Endodermal cell (in vitro differentiated cells): ENCODE data around the gene WDR37. TPM values are rescaled to one million over a fixed set of nuclear protein-coding genes. Genes with fewer than 3 reads are reported as not detected.

Source experiments
- DNase-seq: peaks from one replicate; pipeline ENCODE4 v3.0.0-alpha.2; 2017
- H3K27ac ChIP-seq: 2 replicates; pipeline ENCODE4 v1.5.1; 2013; ENCODE audit warnings: mild to moderate bottlenecking, low read depth, low read length, moderate library complexity
- H3K27me3 ChIP-seq: 2 replicates; pipeline ENCODE4 v1.6.1; 2013; ENCODE audit warnings: mild to moderate bottlenecking, low read length, moderate library complexity; ENCODE audit not compliant: insufficient read depth, control insufficient read depth, poor library complexity, severe bottlenecking
- H3K36me3 ChIP-seq: 2 replicates; pipeline ENCODE4 v1.7.0; 2013; ENCODE audit warnings: mild to moderate bottlenecking, low read length, moderate library complexity; ENCODE audit not compliant: control insufficient read depth, insufficient read depth
- H3K4me1 ChIP-seq: one replicate; pipeline ENCODE4 v1.7.0; 2013; ENCODE audit warnings: low read length; ENCODE audit not compliant: control insufficient read depth, insufficient read depth
- H3K4me3 ChIP-seq: 2 replicates; pipeline ENCODE4 v1.5.1; 2013; ENCODE audit warnings: mild to moderate bottlenecking, low read length, moderate library complexity
- H3K9ac ChIP-seq: 2 replicates; pipeline ENCODE4 v1.6.1; 2013; ENCODE audit warnings: mild to moderate bottlenecking, low read length, moderate library complexity; ENCODE audit not compliant: poor library complexity, severe bottlenecking; ENCODE audit errors: extremely low read depth
- H3K9me3 ChIP-seq: 2 replicates; pipeline ENCODE4 v1.6.1; 2013; ENCODE audit warnings: mild to moderate bottlenecking, low read length, moderate library complexity; ENCODE audit not compliant: control insufficient read depth
- H3K27ac Mint-ChIP-seq: 2 replicates; pipeline ENCODE4 v1.8.0; 2020; ENCODE audit warnings: mixed read lengths
- H3K27me3 Mint-ChIP-seq: 2 replicates; pipeline ENCODE4 v1.8.0; 2021; ENCODE audit warnings: mild to moderate bottlenecking, mixed read lengths; ENCODE audit not compliant: insufficient read depth
- H3K36me3 Mint-ChIP-seq: 2 replicates; pipeline ENCODE4 v1.8.0; 2020; ENCODE audit warnings: low read depth, mixed read lengths
- H3K4me1 Mint-ChIP-seq: 2 replicates; pipeline ENCODE4 v1.8.0; 2020; ENCODE audit warnings: mixed read lengths
- H3K4me3 Mint-ChIP-seq: 2 replicates; pipeline ENCODE4 v1.8.0; 2020; ENCODE audit warnings: mild to moderate bottlenecking, moderate library complexity, mixed read lengths
- H3K9me3 Mint-ChIP-seq: 2 replicates; pipeline ENCODE4 v1.8.0; 2020; ENCODE audit warnings: mild to moderate bottlenecking, mixed read lengths
- WGBS, 2 experiments: methylation state at CpG; one replicate each; pipeline versions ENCODE4 v1.1.5 to v1.1.7; 2013; ENCODE audit warnings: missing lambda C conversion rate in 2 of 2, mixed read lengths in 1 of 2; ENCODE audit not compliant: insufficient coverage in 1 of 2, insufficient read length in 1 of 2; 5-methylcytosine and 5-hydroxymethylcytosine counted together
- total RNA-seq, 2 donors: library from RNA; stranded (reverse); fragmentation: NEBNext Ultra II Directional in 1 of 2; extraction: Animal tissue kit (Norgen Biotek cat#: 25700) in 1 of 2; gene quantifications; 2 replicates in 1 of 2; 3 replicates in 1 of 2; pipeline ENCODE4 v1.2.1, GENCODE V29; 2021
- TF ChIP-seq, protein P1 (sequence below): fragments of 200-600 bp; sonication (generic); conservative IDR thresholded peaks from 2 replicates; pipeline ENCODE4 v1.5.0; 2021; ENCODE audit warnings: antibody characterized with exemption, mild to moderate bottlenecking

Gene WDR37
- total RNA-seq, 2 donors from 2014 or later = 10.7 TPM

DNA sequence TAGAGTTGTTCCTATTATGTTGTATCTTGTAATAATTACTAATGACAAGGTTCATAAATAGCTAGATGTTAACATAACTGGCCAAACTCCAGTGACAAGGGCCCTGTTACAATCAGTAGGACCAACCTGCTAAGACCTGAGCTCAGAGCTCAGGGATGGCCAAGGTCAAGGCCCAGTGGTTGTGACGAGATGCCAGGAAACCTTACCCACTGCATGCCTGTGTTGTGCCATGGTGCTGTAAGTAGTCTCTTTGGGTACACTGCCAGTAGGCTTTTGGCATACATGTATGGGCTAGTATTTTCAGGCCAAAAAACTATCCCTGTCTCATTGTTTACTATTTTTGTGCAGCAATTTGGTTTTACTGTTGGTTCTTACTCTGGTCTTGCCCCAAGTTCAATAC is 22.6 kb upstream of the WDR37 start:
- Mint-ChIP-seq H3K9me3 (no peaks in the 10 kb centered on the region), H3K4me3 (no peak overlapping the region), H3K36me3 (no peaks in the 10 kb centered on the region), H3K27ac (no peak overlapping the region), H3K27me3 (no peaks in the 10 kb centered on the region), H3K4me1 (no peaks in the 10 kb centered on the region)
- H3K4me3 ChIP-seq = no peak overlapping the region
- no peaks in the 10 kb centered on the region for H3K27me3 ChIP-seq
- H3K9me3 ChIP-seq = no peaks in the 10 kb centered on the region
- no peaks in the 10 kb centered on the region for H3K36me3 ChIP-seq
- no peak overlapping the region for H3K9ac ChIP-seq
- WGBS, 2 experiments = 92% methylated on average over 1 of the region's 1 CpG; no CpG with 5 or more reads in 1 of the 2 experiments
- no peaks in the 10 kb centered on the region for H3K4me1 ChIP-seq
- DNase-seq = no peak
- TF ChIP-seq, protein P1, sequence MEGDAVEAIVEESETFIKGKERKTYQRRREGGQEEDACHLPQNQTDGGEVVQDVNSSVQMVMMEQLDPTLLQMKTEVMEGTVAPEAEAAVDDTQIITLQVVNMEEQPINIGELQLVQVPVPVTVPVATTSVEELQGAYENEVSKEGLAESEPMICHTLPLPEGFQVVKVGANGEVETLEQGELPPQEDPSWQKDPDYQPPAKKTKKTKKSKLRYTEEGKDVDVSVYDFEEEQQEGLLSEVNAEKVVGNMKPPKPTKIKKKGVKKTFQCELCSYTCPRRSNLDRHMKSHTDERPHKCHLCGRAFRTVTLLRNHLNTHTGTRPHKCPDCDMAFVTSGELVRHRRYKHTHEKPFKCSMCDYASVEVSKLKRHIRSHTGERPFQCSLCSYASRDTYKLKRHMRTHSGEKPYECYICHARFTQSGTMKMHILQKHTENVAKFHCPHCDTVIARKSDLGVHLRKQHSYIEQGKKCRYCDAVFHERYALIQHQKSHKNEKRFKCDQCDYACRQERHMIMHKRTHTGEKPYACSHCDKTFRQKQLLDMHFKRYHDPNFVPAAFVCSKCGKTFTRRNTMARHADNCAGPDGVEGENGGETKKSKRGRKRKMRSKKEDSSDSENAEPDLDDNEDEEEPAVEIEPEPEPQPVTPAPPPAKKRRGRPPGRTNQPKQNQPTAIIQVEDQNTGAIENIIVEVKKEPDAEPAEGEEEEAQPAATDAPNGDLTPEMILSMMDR = no peak
- H3K27ac ChIP-seq = no peak overlapping the region

DNA sequence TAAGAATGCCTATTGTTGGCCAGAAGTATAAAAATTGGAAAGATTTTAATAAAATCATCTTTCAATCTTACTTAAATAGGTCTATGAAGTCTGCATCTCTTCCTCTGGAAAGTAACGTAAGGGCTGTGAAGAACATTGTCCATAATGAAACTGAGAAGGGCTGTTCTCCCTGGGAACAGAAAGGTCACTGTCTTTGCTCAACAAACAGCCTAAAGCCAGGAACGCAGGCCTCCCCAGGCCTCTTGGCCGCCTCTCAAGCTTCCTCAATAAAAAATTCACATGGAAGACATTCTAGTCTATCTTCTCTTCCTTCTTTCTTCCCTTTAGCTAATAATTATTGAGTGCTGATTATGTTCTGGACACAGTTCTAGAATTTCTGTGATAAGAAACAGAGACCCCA is 21.4 kb upstream of the WDR37 start:
- no peaks in the 10 kb centered on the region for H3K9me3 Mint-ChIP-seq
- no peak overlapping the region for H3K9ac ChIP-seq
- H3K36me3 ChIP-seq = peaks cover 4% of the 10 kb centered on the region
- no peak overlapping the region for H3K27ac ChIP-seq
- H3K27ac Mint-ChIP-seq = no peak overlapping the region
- H3K27me3 ChIP-seq = no peaks in the 10 kb centered on the region
- no peaks in the 10 kb centered on the region for H3K9me3 ChIP-seq
- no peaks in the 10 kb centered on the region for H3K4me1 Mint-ChIP-seq
- no peaks in the 10 kb centered on the region for H3K4me1 ChIP-seq
- no peak for DNase-seq
- no peak overlapping the region for H3K4me3 ChIP-seq
- WGBS, 2 experiments = 96% methylated on average over 3 of the region's 3 CpGs; no CpG with 5 or more reads in 1 of the 2 experiments
- no peaks in the 10 kb centered on the region for H3K27me3 Mint-ChIP-seq
- no peaks in the 10 kb centered on the region for H3K36me3 Mint-ChIP-seq
- TF ChIP-seq, protein P1 = no peak
- no peak overlapping the region for H3K4me3 Mint-ChIP-seq

DNA sequence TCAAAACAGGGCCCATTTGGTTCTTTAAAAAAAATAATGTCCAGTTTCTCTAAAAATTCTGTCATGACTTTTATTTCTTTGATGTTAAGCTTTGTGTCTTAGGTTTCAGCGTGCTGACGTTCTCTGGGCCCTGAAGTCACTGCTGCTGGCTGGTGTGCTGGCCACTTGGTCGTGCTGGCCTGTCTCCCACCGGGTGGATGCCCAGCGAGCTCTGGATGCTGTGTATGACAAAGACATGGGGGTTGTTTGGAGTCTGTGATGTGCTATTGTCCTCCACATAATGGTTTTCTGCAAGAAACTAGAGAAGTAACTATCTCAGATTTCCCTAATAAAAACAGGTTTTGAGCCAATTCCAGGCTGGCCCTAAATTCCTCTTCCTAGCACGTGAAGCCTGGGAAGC is 21.0 kb upstream of the WDR37 start:
- Histone ChIP-seq H3K36me3 (peaks cover 9% of the 10 kb centered on the region), H3K4me3 (no peak overlapping the region), H3K9ac (no peak overlapping the region), H3K27ac (no peak overlapping the region), H3K4me1 (no peaks in the 10 kb centered on the region), H3K9me3 (no peaks in the 10 kb centered on the region), H3K27me3 (no peaks in the 10 kb centered on the region)
- TF ChIP-seq, protein P1 = no peak
- DNase-seq = no peak
- Mint-ChIP-seq H3K36me3 (peaks cover 3% of the 10 kb centered on the region), H3K27ac (no peak overlapping the region), H3K4me3 (no peak overlapping the region), H3K4me1 (no peaks in the 10 kb centered on the region), H3K9me3 (no peaks in the 10 kb centered on the region), H3K27me3 (no peaks in the 10 kb centered on the region)
- WGBS, 2 experiments = 80 to 89% methylated on average over 2 to 6 of the region's 6 CpGs
